WTC11 (cell line): ENCODE results near the gene BEND5. TPM values are rescaled to one million over a fixed set of nuclear protein-coding genes. Genes with fewer than 3 reads are reported as not detected.

Experiments used
- ATAC-seq: fragments of 200-7000 bp; cut with Tn5 transposase; 2 replicates; pipeline ENCODE4 v1.10.0; 2021; ENCODE audit warnings: mild to moderate bottlenecking, moderate library complexity
- CTCF ChIA-PET: fragments of 300-600 bp; sonication (Branson Sonifier 250); formaldehyde crosslinking; loops from one replicate; lab custom pipeline; 2021; ENCODE audit warnings: antibody characterized with exemption; lab: Charles Lee
- POLR2A ChIA-PET: fragments of 350-600 bp; sonication (Branson Sonifier 250); formaldehyde crosslinking; loops from one replicate; lab custom pipeline; 2021; ENCODE audit warnings: antibody characterized with exemption; lab: Charles Lee
- DNase-seq: peaks from one replicate; pipeline ENCODE4 v3.0.0; 2021; ENCODE audit warnings: low spot score
- H3K27ac Mint-ChIP-seq: 2 replicates; pipeline ENCODE4 v1.8.0; 2021; ENCODE audit warnings: mixed read lengths
- H3K27me3 Mint-ChIP-seq: 2 replicates; pipeline ENCODE4 v1.8.0; 2021; ENCODE audit warnings: low read depth, mild to moderate bottlenecking, moderate library complexity, mixed read lengths
- H3K36me3 Mint-ChIP-seq: 2 replicates; pipeline ENCODE4 v1.8.0; 2021; ENCODE audit warnings: mixed read lengths
- H3K4me1 Mint-ChIP-seq: 2 replicates; pipeline ENCODE4 v1.8.0; 2022; ENCODE audit warnings: mixed read lengths
- H3K4me3 Mint-ChIP-seq: 2 replicates; pipeline ENCODE4 v1.8.0; 2021; ENCODE audit warnings: mild to moderate bottlenecking, moderate library complexity, mixed read lengths
- H3K9me3 Mint-ChIP-seq: 2 replicates; pipeline ENCODE4 v1.8.0; 2021; ENCODE audit warnings: mixed read lengths
- ATF2 ChIP-seq: sonication (generic); formaldehyde crosslinking; IDR thresholded peaks from 2 replicates; pipeline ENCODE4 v1.8.1; 2022; ENCODE audit warnings: low read depth, missing genetic modification reagents, borderline replicate concordance
- ATF6 ChIP-seq: sonication (generic); formaldehyde crosslinking; IDR thresholded peaks from 2 replicates; pipeline ENCODE4 v1.8.1; 2023; ENCODE audit warnings: mild to moderate bottlenecking, missing genetic modification reagents
- GRHL2 ChIP-seq: fragments of 250-450 bp; sonication (Bioruptor Pico); IDR thresholded peaks from 2 replicates; pipeline ENCODE4 v1.8.0; 2022; ENCODE audit warnings: mild to moderate bottlenecking, moderate library complexity; ENCODE audit not compliant: insufficient replicate concordance, severe bottlenecking
- GTF2I ChIP-seq: fragments of 250-450 bp; sonication (Bioruptor Pico); conservative IDR thresholded peaks from 2 replicates; pipeline ENCODE4 v1.4.0; 2021; ENCODE audit warnings: mild to moderate bottlenecking
- IRF2 ChIP-seq: sonication (generic); formaldehyde crosslinking; IDR thresholded peaks from 2 replicates; pipeline ENCODE4 v1.8.0; 2022; ENCODE audit warnings: low read depth, missing genetic modification reagents, borderline replicate concordance
- JAZF1 ChIP-seq: fragments of 250-450 bp; sonication (Bioruptor Pico); IDR thresholded peaks from 2 replicates; pipeline ENCODE4 v1.9.0; 2021; ENCODE audit warnings: moderate library complexity, mild to moderate bottlenecking, inconsistent platforms
- MXD4 ChIP-seq: fragments of 250-450 bp; sonication (Bioruptor Pico); IDR thresholded peaks from 2 replicates; pipeline ENCODE4 v1.8.0; 2021; ENCODE audit warnings: mild to moderate bottlenecking, moderate library complexity, borderline replicate concordance
- NFE2L1 ChIP-seq: sonication (generic); formaldehyde crosslinking; IDR thresholded peaks from 2 replicates; pipeline ENCODE4 v1.8.1; 2023; ENCODE audit warnings: missing genetic modification reagents
- NR2C2 ChIP-seq: sonication (generic); formaldehyde crosslinking; IDR thresholded peaks from 2 replicates; pipeline ENCODE4 v1.8.0; 2022; ENCODE audit warnings: mild to moderate bottlenecking, missing genetic modification reagents
- NR3C1 ChIP-seq: sonication (generic); formaldehyde crosslinking; conservative IDR thresholded peaks from 2 replicates; pipeline ENCODE4 v1.8.1; 2023; ENCODE audit warnings: low read depth, mild to moderate bottlenecking, missing genetic modification reagents
- PREB ChIP-seq: sonication (generic); formaldehyde crosslinking; IDR thresholded peaks from 2 replicates; pipeline ENCODE4 v1.8.1; 2022; ENCODE audit warnings: mild to moderate bottlenecking, missing genetic modification reagents, moderate library complexity, borderline replicate concordance
- SMAD3 ChIP-seq: sonication (generic); formaldehyde crosslinking; IDR thresholded peaks from 2 replicates; pipeline ENCODE4 v1.8.0; 2022; ENCODE audit warnings: missing genetic modification reagents, mild to moderate bottlenecking, borderline replicate concordance
- SP1 ChIP-seq: sonication (generic); formaldehyde crosslinking; conservative IDR thresholded peaks from 2 replicates; pipeline ENCODE4 v1.8.1; 2022; ENCODE audit warnings: missing genetic modification reagents
- TP53 ChIP-seq: sonication (generic); formaldehyde crosslinking; IDR thresholded peaks from 2 replicates; pipeline ENCODE4 v1.8.1; 2023; ENCODE audit warnings: mild to moderate bottlenecking, missing genetic modification reagents
- ZBTB43 ChIP-seq: sonication (generic); formaldehyde crosslinking; IDR thresholded peaks from 2 replicates; pipeline ENCODE4 v1.8.1; 2023; ENCODE audit warnings: mild to moderate bottlenecking, missing genetic modification reagents
- total RNA-seq: library from RNA; stranded (reverse); gene quantifications from 3 replicates; pipeline ENCODE4 v1.2.3, GENCODE V29; 2021
- TF ChIP-seq, protein P1 (sequence below): sonication (generic); formaldehyde crosslinking; IDR thresholded peaks from 2 replicates; pipeline ENCODE4 v1.8.0; 2023; ENCODE audit warnings: mild to moderate bottlenecking, missing genetic modification reagents
- TF ChIP-seq, protein P2 (sequence below): sonication (generic); formaldehyde crosslinking; IDR thresholded peaks from 2 replicates; pipeline ENCODE4 v1.8.0; 2022; ENCODE audit warnings: missing genetic modification reagents
- TF ChIP-seq, protein P3 (sequence below): sonication (generic); formaldehyde crosslinking; IDR thresholded peaks from 2 replicates; pipeline ENCODE4 v1.8.1; 2023; ENCODE audit warnings: mild to moderate bottlenecking, moderate library complexity, missing genetic modification reagents

BEND5 gene
- total RNA-seq, 1 experiment from 2014 or later = 4.9 TPM

GRCh38 chr1:48749068-48749467 is 27.6 kb downstream of the BEND5 start:
- no peaks in the 10 kb centered on the region for H3K9me3 Mint-ChIP-seq
- H3K27me3 Mint-ChIP-seq = no peaks in the 10 kb centered on the region
- no peak overlapping the region for H3K27ac Mint-ChIP-seq
- TF ChIP-seq JAZF1 (CRISPR knock-in tag) = no peak
- TF ChIP-seq NR3C1 (CRISPR knock-in tag) = no peak
- no peak for TF ChIP-seq ATF2 (CRISPR knock-in tag)
- no peak for TF ChIP-seq SP1 (CRISPR knock-in tag)
- TF ChIP-seq, protein P1, sequence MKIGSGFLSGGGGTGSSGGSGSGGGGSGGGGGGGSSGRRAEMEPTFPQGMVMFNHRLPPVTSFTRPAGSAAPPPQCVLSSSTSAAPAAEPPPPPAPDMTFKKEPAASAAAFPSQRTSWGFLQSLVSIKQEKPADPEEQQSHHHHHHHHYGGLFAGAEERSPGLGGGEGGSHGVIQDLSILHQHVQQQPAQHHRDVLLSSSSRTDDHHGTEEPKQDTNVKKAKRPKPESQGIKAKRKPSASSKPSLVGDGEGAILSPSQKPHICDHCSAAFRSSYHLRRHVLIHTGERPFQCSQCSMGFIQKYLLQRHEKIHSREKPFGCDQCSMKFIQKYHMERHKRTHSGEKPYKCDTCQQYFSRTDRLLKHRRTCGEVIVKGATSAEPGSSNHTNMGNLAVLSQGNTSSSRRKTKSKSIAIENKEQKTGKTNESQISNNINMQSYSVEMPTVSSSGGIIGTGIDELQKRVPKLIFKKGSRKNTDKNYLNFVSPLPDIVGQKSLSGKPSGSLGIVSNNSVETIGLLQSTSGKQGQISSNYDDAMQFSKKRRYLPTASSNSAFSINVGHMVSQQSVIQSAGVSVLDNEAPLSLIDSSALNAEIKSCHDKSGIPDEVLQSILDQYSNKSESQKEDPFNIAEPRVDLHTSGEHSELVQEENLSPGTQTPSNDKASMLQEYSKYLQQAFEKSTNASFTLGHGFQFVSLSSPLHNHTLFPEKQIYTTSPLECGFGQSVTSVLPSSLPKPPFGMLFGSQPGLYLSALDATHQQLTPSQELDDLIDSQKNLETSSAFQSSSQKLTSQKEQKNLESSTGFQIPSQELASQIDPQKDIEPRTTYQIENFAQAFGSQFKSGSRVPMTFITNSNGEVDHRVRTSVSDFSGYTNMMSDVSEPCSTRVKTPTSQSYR (CRISPR knock-in tag) = no peak
- TF ChIP-seq ATF6 (CRISPR knock-in tag) = no peak
- no peak for TF ChIP-seq GTF2I (CRISPR knock-in tag)
- TF ChIP-seq PREB (CRISPR knock-in tag) = no peak
- no peak for TF ChIP-seq NR2C2 (CRISPR knock-in tag)
- H3K36me3 Mint-ChIP-seq = peaks cover 7% of the 10 kb centered on the region; the same call in 1 of the 2 replicates
- CTCF ChIA-PET = no interaction called here
- ATAC-seq (no peak), DNase-seq (no peak)
- POLR2A ChIA-PET = no interaction called here
- H3K4me3 Mint-ChIP-seq = no peak overlapping the region
- peaks cover 6% of the 10 kb centered on the region for H3K4me1 Mint-ChIP-seq

DNA sequence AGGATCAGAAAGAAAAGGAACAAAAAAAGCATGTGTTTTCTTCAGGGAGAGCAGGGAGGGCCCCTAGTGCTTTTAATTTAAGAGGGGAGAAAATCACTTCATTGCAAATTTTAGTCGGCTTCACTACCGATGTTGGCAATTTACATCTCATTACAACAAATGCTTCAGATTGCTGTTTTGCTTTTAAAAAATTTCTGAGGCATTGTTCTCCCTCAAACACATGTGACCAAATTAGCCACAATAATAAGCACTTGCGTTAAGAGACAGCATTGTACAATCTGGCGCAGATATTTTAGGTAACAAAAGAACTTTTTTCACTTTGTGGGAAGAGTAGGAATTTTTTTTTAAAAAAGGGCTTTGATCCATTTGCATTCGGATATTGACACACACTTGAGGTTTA is 29.8 kb downstream of the BEND5 start:
- POLR2A ChIA-PET = no interaction called here

GRCh38 chr1:48744032-48744431 is 32.7 kb downstream of the BEND5 start:
- Mint-ChIP-seq H3K4me3 (no peak overlapping the region), H3K36me3 (0 out of 2 replicates have a peak, but pooled peaks cover 4% of the 10 kb centered on the region), H3K4me1 (peaks cover 20% of the 10 kb centered on the region), H3K9me3 (no peaks in the 10 kb centered on the region), H3K27ac (no peak overlapping the region), H3K27me3 (no peaks in the 10 kb centered on the region)
- no peak for DNase-seq
- ChIA-PET CTCF (interaction anchor here (1.4 to 1.8 kb wide), 2 partner anchors 73 to 172 kb away, joined by 7 to 11 read pairs; no protein-coding TSS in a partner anchor), POLR2A (no interaction called here)
- no peak for ATAC-seq
- TF ChIP-seq TP53 (CRISPR knock-in tag) = no peak
- TF ChIP-seq SMAD3 (CRISPR knock-in tag) = no peak
- TF ChIP-seq, protein P2, sequence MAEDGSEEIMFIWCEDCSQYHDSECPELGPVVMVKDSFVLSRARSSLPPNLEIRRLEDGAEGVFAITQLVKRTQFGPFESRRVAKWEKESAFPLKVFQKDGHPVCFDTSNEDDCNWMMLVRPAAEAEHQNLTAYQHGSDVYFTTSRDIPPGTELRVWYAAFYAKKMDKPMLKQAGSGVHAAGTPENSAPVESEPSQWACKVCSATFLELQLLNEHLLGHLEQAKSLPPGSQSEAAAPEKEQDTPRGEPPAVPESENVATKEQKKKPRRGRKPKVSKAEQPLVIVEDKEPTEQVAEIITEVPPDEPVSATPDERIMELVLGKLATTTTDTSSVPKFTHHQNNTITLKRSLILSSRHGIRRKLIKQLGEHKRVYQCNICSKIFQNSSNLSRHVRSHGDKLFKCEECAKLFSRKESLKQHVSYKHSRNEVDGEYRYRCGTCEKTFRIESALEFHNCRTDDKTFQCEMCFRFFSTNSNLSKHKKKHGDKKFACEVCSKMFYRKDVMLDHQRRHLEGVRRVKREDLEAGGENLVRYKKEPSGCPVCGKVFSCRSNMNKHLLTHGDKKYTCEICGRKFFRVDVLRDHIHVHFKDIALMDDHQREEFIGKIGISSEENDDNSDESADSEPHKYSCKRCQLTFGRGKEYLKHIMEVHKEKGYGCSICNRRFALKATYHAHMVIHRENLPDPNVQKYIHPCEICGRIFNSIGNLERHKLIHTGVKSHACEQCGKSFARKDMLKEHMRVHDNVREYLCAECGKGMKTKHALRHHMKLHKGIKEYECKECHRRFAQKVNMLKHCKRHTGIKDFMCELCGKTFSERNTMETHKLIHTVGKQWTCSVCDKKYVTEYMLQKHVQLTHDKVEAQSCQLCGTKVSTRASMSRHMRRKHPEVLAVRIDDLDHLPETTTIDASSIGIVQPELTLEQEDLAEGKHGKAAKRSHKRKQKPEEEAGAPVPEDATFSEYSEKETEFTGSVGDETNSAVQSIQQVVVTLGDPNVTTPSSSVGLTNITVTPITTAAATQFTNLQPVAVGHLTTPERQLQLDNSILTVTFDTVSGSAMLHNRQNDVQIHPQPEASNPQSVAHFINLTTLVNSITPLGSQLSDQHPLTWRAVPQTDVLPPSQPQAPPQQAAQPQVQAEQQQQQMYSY (CRISPR knock-in tag) = no peak
- TF ChIP-seq NFE2L1 = no peak
- TF ChIP-seq ZBTB43 (CRISPR knock-in tag) = no peak
- TF ChIP-seq GRHL2 (CRISPR knock-in tag) = no peak
- TF ChIP-seq MXD4 (CRISPR knock-in tag) = no peak

More for the DNA sequence above, 29.8 kb downstream of the BEND5 start:
- Mint-ChIP-seq H3K27me3 (no peaks in the 10 kb centered on the region), H3K9me3 (no peaks in the 10 kb centered on the region), H3K36me3 (peaks cover 7% of the 10 kb centered on the region; the same call in 1 of the 2 replicates)
- CTCF ChIA-PET = no interaction called here
- ATAC-seq = no peak
- TF ChIP-seq, protein P3, sequence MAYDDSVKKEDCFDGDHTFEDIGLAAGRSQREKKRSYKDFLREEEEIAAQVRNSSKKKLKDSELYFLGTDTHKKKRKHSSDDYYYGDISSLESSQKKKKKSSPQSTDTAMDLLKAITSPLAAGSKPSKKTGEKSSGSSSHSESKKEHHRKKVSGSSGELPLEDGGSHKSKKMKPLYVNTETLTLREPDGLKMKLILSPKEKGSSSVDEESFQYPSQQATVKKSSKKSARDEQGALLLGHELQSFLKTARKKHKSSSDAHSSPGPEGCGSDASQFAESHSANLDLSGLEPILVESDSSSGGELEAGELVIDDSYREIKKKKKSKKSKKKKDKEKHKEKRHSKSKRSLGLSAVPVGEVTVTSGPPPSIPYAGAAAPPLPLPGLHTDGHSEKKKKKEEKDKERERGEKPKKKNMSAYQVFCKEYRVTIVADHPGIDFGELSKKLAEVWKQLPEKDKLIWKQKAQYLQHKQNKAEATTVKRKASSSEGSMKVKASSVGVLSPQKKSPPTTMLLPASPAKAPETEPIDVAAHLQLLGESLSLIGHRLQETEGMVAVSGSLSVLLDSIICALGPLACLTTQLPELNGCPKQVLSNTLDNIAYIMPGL (CRISPR knock-in tag) = no peak
- TF ChIP-seq IRF2 (CRISPR knock-in tag) = no peak
- TF ChIP-seq, all 79 proteins: peak for 0
- H3K27ac Mint-ChIP-seq = no peak overlapping the region; the same call in 1 of the 2 replicates
- peaks cover 20% of the 10 kb centered on the region for H3K4me1 Mint-ChIP-seq
- H3K4me3 Mint-ChIP-seq = no peak overlapping the region
- DNase-seq = no peak
